Testis (tissue), 3 donors: ENCODE data around the gene BRINP2. TPM values are rescaled to one million over a fixed set of nuclear protein-coding genes. Genes with fewer than 3 reads are reported as not detected.

Source experiments
- DNase-seq: peaks from one replicate; pipeline ENCODE4 v3.0.0-alpha.2; 2019
- H3K27ac ChIP-seq, 2 donors: fragments of 200-600 bp; sonication (generic); one replicate each; pipeline ENCODE4 v1.5.1; 2019
- H3K27me3 ChIP-seq: fragments of 200-600 bp; sonication (generic); one replicate; pipeline ENCODE4 v1.5.1; 2019
- H3K36me3 ChIP-seq: fragments of 200-600 bp; sonication (generic); one replicate; pipeline ENCODE4 v1.5.1; 2017; ENCODE audit warnings: low read depth; ENCODE audit errors: missing control alignments
- H3K4me1 ChIP-seq: fragments of 200-600 bp; sonication (generic); one replicate; pipeline ENCODE4 v1.5.1; 2019
- H3K4me3 ChIP-seq, 2 donors: fragments of 200-600 bp; sonication (generic); one replicate each; pipeline ENCODE4 v1.5.1; 2017 to 2019
- H3K9me3 ChIP-seq: fragments of 200-600 bp; sonication (generic); one replicate; pipeline ENCODE4 v1.5.1; 2017
- POLR2A ChIP-seq: fragments of 450-650 bp; IDR thresholded peaks from one replicate; pipeline ENCODE4 v1.6.1; 2017; ENCODE audit warnings: antibody characterized with exemption, mild to moderate bottlenecking, moderate library complexity
- WGBS, 2 donors: methylation state at CpG; one replicate each; pipeline ENCODE4 v1.1.5; 2018; 5-methylcytosine and 5-hydroxymethylcytosine counted together
- intact Hi-C: fragments of 100-400 bp; cut with DNase I; formaldehyde crosslinking; loops from one replicate; pipeline ENCODE4 v1.15.1; 2023; ENCODE audit warnings: low total_unique reads
- polyA plus RNA-seq: library from polyadenylated mRNA; stranded (reverse); fragments of 350-450 nt; fragmentation: Illumina TruSeq; extraction: RNeasy Lipid Tissue Mini Kit (QIAGEN cat#74804); gene quantifications from one replicate; pipeline ENCODE4 v1.2.3, GENCODE V29; 2014; ENCODE audit warnings: low read depth, low replicate concordance; ENCODE audit not compliant: insufficient read depth
- total RNA-seq, 2 donors: library from RNA; depleted of rRNA; stranded (reverse); fragments of >200 nt; gene quantifications; one replicate each; pipeline ENCODE4 v1.2.3, GENCODE V29; 2016
- TF ChIP-seq, protein P1 (sequence below), 3 experiments: fragments of 450-650 bp in 2 of 3; fragments of 200-600 bp in 1 of 3; sonication (generic) in 1 of 3; IDR thresholded peaks; one replicate each; pipeline ENCODE4 v1.5.1; 2016 to 2019; ENCODE audit warnings: antibody characterized with exemption in 3 of 3, mild to moderate bottlenecking in 2 of 3, moderate library complexity in 1 of 3

BRINP2 gene
- total and polyA plus RNA-seq, 3 donors from 2014 or later, result 5.9 to 6.7 (median 6.1) TPM

DNA sequence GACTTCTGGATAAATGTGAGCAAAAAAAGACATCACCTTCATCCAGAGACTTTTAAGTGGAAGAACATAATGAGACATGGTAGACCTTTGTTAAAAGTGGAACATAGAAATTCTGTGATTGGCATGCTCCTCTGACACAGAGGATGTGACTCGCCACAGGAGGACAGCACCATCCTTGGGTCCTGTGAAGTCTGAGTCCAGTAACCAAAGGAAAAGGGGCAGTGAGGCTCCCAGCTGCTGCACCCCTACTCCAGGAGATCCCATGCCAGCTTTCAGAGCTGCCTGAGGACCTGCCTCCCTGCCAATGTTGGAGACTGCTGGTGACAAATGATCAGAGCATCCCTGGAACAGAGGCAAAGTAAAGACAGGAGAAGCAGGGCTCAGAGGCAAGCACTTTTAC, 136.2 kb downstream of the BRINP2 start:
- intact Hi-C loops, result no loop called here
- no peak overlapping the region for H3K27ac ChIP-seq
- no peaks in the 10 kb centered on the region for H3K27me3 ChIP-seq
- H3K4me3 ChIP-seq, result no peak overlapping the region
- DNase-seq, result no peak
- no peaks in the 10 kb centered on the region for H3K36me3 ChIP-seq
- TF ChIP-seq POLR2A, result no peak
- TF ChIP-seq, protein P1, sequence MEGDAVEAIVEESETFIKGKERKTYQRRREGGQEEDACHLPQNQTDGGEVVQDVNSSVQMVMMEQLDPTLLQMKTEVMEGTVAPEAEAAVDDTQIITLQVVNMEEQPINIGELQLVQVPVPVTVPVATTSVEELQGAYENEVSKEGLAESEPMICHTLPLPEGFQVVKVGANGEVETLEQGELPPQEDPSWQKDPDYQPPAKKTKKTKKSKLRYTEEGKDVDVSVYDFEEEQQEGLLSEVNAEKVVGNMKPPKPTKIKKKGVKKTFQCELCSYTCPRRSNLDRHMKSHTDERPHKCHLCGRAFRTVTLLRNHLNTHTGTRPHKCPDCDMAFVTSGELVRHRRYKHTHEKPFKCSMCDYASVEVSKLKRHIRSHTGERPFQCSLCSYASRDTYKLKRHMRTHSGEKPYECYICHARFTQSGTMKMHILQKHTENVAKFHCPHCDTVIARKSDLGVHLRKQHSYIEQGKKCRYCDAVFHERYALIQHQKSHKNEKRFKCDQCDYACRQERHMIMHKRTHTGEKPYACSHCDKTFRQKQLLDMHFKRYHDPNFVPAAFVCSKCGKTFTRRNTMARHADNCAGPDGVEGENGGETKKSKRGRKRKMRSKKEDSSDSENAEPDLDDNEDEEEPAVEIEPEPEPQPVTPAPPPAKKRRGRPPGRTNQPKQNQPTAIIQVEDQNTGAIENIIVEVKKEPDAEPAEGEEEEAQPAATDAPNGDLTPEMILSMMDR (IDR thresholded peaks at IDR 0.05), result no peak
- 89% methylated on average over 1 of the region's 1 CpG; no CpG with 5 or more reads in 1 of the 2 donors for WGBS, 2 donors
- no peaks in the 10 kb centered on the region for H3K9me3 ChIP-seq
- no peaks in the 10 kb centered on the region for H3K4me1 ChIP-seq

DNA sequence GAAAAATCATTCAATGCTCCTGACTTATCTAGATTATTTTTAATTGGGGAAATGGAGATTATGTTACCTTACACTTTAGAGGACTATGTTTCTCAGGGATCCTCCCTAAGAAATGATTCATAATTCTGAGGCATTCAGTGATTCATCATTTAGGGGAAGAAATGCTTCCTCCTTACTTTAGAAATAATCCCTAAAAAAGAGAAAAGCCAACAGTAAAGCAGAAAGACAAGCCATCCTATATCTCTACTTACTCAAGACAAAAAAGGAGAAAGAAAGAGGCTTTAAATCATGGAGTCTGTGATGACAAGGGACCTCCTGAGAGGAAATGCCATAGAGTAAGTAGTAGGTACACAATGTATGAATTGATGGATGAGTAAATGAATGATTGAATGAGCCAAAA, 137.0 kb downstream of the BRINP2 start:
- intact Hi-C loops, result no loop called here
- no peaks in the 10 kb centered on the region for H3K9me3 ChIP-seq
- no peak overlapping the region for H3K27ac ChIP-seq
- no peak overlapping the region for H3K4me3 ChIP-seq
- H3K27me3 ChIP-seq, result no peaks in the 10 kb centered on the region
- DNase-seq, result no peak
- no peaks in the 10 kb centered on the region for H3K4me1 ChIP-seq
- TF ChIP-seq, protein P1 (IDR thresholded peaks at IDR 0.05), result no peak
- no peak for TF ChIP-seq POLR2A
- H3K36me3 ChIP-seq, result no peaks in the 10 kb centered on the region

DNA sequence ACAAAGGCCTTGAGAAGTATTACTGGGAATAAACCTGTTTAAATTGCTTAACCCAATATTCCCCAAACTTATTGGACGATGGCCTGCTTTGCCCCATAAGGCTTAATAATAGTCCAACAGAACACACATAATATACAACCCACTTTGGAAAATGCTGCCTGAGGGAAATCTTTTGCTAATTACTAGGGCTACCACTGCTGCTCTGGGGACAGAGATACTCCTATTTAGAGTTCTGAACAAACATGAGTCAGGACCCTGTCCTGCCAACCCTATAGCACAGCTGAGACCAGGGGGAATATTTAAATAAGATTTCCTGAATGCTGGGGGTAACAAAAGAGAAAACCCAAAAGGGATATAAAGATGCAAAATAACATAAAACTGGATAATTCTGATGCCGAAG, 139.1 kb downstream of the BRINP2 start:
- no peak for DNase-seq
- H3K36me3 ChIP-seq, result no peaks in the 10 kb centered on the region
- H3K9me3 ChIP-seq, result no peaks in the 10 kb centered on the region
- H3K27me3 ChIP-seq, result no peaks in the 10 kb centered on the region
- H3K4me1 ChIP-seq, result no peaks in the 10 kb centered on the region
- 46 to 48% methylated on average over 2 of the region's 2 CpGs for WGBS, 2 donors
- TF ChIP-seq, protein P1 (IDR thresholded peaks at IDR 0.05), result no peak
- intact Hi-C loops, result no loop called here
- H3K27ac ChIP-seq, result no peak overlapping the region
- no peak overlapping the region for H3K4me3 ChIP-seq

DNA sequence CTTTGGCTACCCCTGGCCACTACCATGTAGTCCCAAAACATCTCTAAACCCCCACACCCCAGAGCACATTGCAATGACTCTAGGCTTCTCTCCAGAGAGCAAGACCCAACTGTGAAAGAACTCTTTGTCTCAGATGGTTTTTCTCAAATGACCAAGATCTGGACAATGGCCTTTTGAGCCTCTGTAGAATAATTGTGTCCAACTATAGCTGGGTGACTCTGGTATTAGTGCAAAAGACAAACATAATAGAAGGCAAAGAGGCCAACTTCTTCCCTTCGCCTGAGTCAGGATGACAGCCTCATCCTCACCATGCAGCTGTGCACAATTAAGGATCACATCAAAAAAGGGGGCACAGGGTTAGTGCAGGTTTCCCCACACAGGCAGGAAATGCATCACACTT, 139.6 kb downstream of the BRINP2 start:
- Histone ChIP-seq H3K4me3 (no peak overlapping the region), H3K27ac (no peak overlapping the region), H3K36me3 (no peaks in the 10 kb centered on the region), H3K27me3 (no peaks in the 10 kb centered on the region), H3K9me3 (no peaks in the 10 kb centered on the region), H3K4me1 (no peaks in the 10 kb centered on the region)
- no peak for DNase-seq
- 75 to 86% methylated on average over 1 of the region's 1 CpG for WGBS, 2 donors
- TF ChIP-seq, protein P1 (IDR thresholded peaks at IDR 0.05), result no peak
- no peak for TF ChIP-seq POLR2A
- intact Hi-C loops, result no loop called here

DNA sequence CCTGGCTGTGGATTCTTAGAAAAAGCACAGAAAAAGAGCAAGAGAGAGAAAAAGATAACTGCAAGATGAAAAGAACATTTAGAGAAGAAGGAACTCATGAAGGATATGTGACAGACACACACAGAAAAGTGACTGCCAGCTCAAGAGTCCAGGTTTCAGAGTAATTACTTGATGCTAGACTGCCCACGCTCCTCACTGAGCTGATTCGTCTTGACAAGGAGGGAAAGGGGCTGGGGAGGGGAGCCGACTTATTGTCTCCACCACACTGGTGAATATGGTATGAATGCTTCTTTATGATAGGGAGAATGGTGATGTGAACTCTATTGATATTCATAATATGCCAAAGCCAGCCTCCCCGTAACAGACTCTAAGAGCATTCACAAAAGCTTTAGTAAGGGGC, 140.4 kb downstream of the BRINP2 start:
- no peak for DNase-seq
- intact Hi-C loops, result no loop called here
- TF ChIP-seq, protein P1 (IDR thresholded peaks at IDR 0.05), result no peak
- TF ChIP-seq POLR2A, result no peak
- H3K36me3 ChIP-seq, result no peaks in the 10 kb centered on the region
- H3K27ac ChIP-seq, result no peak overlapping the region
- WGBS, 2 donors, result 63 to 69% methylated on average over 4 of the region's 4 CpGs
- H3K4me1 ChIP-seq, result no peaks in the 10 kb centered on the region
- H3K27me3 ChIP-seq, result no peaks in the 10 kb centered on the region
- no peaks in the 10 kb centered on the region for H3K9me3 ChIP-seq
- no peak overlapping the region for H3K4me3 ChIP-seq
